SK-N-MC (cell line): ENCODE results near the gene ISM1.

Source experiments
- DNase-seq: peaks from one replicate; pipeline ENCODE4 v3.0.0-alpha.2; 2011; ENCODE audit warnings: low read depth, low spot score
- H3K27ac ChIP-seq: fragments of 200-600 bp; sonication (generic); 2 replicates; pipeline ENCODE4 v1.5.1; 2016; ENCODE audit warnings: mixed run types
- H3K36me3 ChIP-seq: fragments of 200-600 bp; sonication (generic); 2 replicates; pipeline ENCODE4 v1.6.1; 2017; ENCODE audit warnings: antibody characterized with exemption, low read length, mixed read lengths; ENCODE audit not compliant: insufficient read depth
- H3K4me3 ChIP-seq: fragments of 200-600 bp; sonication (generic); 2 replicates; pipeline ENCODE4 v1.5.1; 2016
- H3K9ac ChIP-seq: fragments of 200-600 bp; sonication (generic); 2 replicates; pipeline ENCODE4 v1.8.0; 2017; ENCODE audit warnings: mixed run types, mixed read lengths; ENCODE audit not compliant: insufficient read length
- H3K9me3 ChIP-seq: fragments of 200-600 bp; sonication (generic); 2 replicates; pipeline ENCODE4 v1.6.1; 2017; ENCODE audit warnings: low read depth, mild to moderate bottlenecking, antibody characterized with exemption, low read length, moderate library complexity, mixed read lengths
- EZH2 ChIP-seq: fragments of 200-600 bp; sonication (generic); IDR thresholded peaks from one replicate; pipeline ENCODE4 v1.6.1; 2017; ENCODE audit warnings: antibody characterized with exemption
- FOXP2 ChIP-seq: optimal IDR thresholded peaks from 2 replicates; pipeline ENCODE3; 2011; ENCODE audit warnings: mild to moderate bottlenecking, moderate library complexity; ENCODE audit not compliant: insufficient read depth; ENCODE audit errors: extremely low read length, control extremely low read depth
- POLR2AphosphoS5 ChIP-seq: IDR thresholded peaks from 2 replicates; pipeline ENCODE4 v1.6.1; 2012; ENCODE audit warnings: mild to moderate bottlenecking, low read depth, low read length, borderline replicate concordance

The ISM1 gene

DNA sequence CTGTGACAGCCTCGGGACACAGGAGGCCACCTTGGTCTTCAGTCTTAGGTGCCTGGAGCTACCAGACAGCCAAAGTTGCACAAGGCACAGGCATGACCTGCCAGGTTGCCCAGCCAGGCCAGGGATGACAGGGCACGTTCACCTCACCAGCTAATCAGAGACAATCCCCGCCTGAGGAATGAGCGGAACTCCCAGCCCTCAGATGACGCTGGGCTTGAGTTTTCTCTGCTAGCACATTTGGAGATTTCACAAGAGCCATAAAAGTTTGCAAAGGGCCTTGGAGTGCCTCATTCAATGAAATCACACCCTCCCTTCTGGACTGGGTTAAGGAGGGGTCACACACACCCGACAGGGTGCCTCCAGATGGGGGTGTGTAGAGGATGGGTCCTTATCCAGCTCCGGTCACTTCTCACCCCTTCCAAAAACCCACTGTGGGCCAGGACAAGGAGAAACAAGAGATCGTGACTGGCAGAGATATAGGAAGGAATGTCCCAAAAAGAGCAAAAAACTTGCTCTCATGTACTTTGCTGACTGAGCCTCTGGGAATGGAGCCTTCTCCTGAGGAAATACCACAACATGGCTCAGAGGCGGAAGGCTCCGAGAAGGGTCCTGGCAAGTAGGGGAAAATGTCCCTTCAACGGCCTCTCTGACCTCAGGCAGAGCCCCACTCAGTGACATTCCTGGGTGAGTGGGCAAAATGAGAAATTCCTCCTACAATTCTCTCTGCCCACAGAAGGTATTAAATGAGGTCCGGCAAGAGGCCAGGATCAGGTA lies 121.6 kb downstream of the ISM1 start:
- Histone ChIP-seq H3K27ac (no peak overlapping the region), H3K9me3 (no peaks in the 10 kb centered on the region), H3K9ac (no peak overlapping the region), H3K36me3 (no peaks in the 10 kb centered on the region), H3K4me3 (no peak overlapping the region)
- no peak for DNase-seq
- no peak for TF ChIP-seq FOXP2
- TF ChIP-seq POLR2AphosphoS5, result no peak
- no peak for TF ChIP-seq EZH2

DNA sequence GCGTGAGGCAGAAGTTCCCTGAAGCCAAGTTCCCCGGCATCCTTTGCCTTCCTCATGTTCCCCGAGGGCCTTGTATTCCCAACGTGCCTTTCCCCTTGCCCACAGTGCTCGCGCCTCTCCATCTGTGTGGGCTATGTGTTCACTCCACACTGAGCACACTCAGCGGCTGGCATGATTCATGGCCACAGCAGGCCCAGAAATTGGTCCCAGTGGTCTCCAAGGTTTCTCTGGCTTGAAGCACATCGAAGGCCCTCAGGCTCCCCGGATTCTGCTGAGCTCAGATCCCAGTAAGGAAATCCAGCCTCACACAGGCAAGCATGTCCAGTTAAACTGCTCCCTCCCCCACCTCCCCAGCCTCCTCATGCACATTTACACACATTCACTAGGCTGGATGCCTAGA lies 123.6 kb downstream of the ISM1 start:
- TF ChIP-seq FOXP2 (no peak), POLR2AphosphoS5 (no peak)
- Histone ChIP-seq H3K9ac (no peak overlapping the region), H3K36me3 (no peaks in the 10 kb centered on the region), H3K9me3 (no peaks in the 10 kb centered on the region), H3K4me3 (no peak overlapping the region), H3K27ac (no peak overlapping the region)
- DNase-seq, result no peak

DNA sequence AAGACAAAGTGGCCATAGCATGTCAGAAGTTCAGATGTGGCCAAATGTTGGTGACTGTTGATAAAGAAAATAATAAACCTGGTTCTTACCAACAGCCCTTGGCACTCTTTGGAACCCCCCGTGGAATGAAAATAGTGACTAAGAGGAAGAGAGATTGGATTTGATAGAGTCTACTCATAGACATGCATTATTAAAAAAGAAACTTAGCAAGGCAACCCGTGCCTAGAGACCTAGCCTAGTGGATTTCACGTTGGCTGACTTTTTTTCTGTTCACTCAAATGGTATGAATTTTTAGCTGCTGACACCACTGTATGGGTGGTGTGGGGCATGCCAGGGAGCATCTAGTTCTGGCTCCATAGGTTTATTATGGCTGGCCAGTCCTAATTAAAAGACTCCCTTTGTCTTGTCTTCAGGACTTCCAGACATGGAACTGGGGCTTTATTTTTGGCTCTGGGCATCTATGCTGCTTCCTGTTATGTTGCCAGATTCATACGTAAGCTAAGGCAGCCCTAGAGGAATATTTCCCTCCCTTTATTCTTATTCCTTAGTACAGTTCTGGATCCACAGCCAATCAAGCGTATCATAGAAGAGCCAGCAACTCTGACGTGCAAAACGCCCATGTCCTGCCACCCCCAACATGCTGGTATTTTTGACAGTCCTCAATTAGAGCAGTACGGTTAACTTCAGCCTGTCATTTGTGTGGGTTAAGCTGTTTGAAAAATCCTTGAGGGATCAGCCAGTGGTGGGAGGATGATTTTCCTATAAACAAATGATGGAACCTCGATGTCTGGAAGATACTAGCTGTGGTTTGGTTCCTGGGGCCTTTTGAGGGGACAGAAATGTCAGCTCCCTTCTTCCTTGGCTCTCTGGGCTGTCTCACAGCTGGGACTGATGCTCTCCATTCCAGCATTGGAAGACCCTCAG lies 127.5 kb downstream of the ISM1 start:
- no peak overlapping the region for H3K27ac ChIP-seq
- H3K9me3 ChIP-seq, result no peaks in the 10 kb centered on the region
- DNase-seq, result no peak
- H3K9ac ChIP-seq, result no peak overlapping the region
- H3K4me3 ChIP-seq, result no peak overlapping the region
- H3K36me3 ChIP-seq, result no peaks in the 10 kb centered on the region
- TF ChIP-seq EZH2 (no peak), POLR2AphosphoS5 (no peak), FOXP2 (no peak)

DNA sequence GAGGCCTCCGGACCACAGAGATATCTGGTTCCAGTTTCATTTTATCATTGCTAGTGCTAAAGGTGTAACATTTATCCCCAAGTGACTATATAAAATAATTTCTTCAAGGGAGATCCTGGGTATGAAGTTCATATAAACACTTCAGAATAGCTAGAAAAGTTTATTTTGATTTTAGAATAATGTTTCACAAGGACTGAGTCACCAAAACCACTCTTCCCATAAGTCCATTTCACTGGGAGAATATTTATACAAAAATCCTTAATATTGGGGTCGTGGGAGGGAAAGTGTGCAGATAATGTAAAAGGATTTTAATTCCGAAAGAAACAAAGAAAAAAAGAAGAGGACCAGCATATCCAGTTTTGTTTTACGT lies 128.1 kb downstream of the ISM1 start:
- DNase-seq, result no peak
- no peaks in the 10 kb centered on the region for H3K9me3 ChIP-seq
- no peaks in the 10 kb centered on the region for H3K36me3 ChIP-seq
- no peak overlapping the region for H3K27ac ChIP-seq
- TF ChIP-seq EZH2 (no peak), FOXP2 (no peak), POLR2AphosphoS5 (no peak)
- no peak overlapping the region for H3K4me3 ChIP-seq
- H3K9ac ChIP-seq, result no peak overlapping the region
